GM12873 (cell line): ENCODE measurements around the gene FSCB.

Source experiments
- CTCF ChIP-seq: IDR thresholded peaks from 2 replicates; pipeline ENCODE4 v1.5.1; 2012; ENCODE audit warnings: low read depth, mild to moderate bottlenecking, moderate library complexity, low read length, control low read depth; ENCODE audit not compliant: insufficient read depth; ENCODE audit errors: missing control alignments

FSCB gene

GRCh38 chr14:44505588-44505987 is 1.5 kb downstream of the FSCB start:
- TF ChIP-seq CTCF, result no peak

GRCh38 chr14:44497148-44497547 is 9.9 kb downstream of the FSCB start:
- TF ChIP-seq CTCF, result no peak

GRCh38 chr14:44494137-44494536 is 12.9 kb downstream of the FSCB start:
- TF ChIP-seq CTCF, result no peak

GRCh38 chr14:44490966-44491365 is 16.1 kb downstream of the FSCB start:
- no peak for TF ChIP-seq CTCF

DNA sequence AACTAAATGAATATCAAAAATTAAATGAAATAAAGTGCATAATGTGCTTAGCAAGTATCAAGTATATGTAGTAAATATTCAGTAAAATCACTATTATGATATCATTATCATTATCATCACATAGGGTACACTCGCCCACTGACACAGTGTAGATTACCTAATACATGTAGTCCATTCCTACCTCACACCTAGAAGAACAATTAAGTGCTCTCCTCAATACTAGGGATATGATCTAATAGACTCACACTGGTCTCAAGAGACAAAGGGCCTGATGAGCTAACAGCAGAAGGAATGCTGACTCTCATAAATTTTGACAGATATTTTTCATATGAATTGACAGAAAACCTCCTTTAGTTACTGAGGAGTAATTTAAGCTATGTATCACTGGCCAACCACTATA is 29.1 kb downstream of the FSCB start:
- TF ChIP-seq CTCF, result no peak

- TF ChIP-seq CTCF, result no peak
These were observed 38.3 kb downstream of the FSCB start for GRCh38 chr14:44468771-44469170.

GRCh38 chr14:44463356-44464004 is 43.6 kb downstream of the FSCB start:
- TF ChIP-seq CTCF, result no peak
